WTC11 (cell line): ENCODE measurements around the gene NHSL1. TPM values are rescaled to one million over a fixed set of nuclear protein-coding genes. Genes with fewer than 3 reads are reported as not detected.
"Not testable (repeated sequence)": the region's sequence is repeated elsewhere in the genome, so short reads cannot be mapped to it uniquely, and the experiment has no call there.

Experiments
- ATAC-seq: fragments of 200-7000 bp; cut with Tn5 transposase; 2 replicates; pipeline ENCODE4 v1.10.0; 2021; ENCODE audit warnings: mild to moderate bottlenecking, moderate library complexity
- CTCF ChIA-PET: fragments of 300-600 bp; sonication (Branson Sonifier 250); formaldehyde crosslinking; loops from one replicate; lab custom pipeline; 2021; ENCODE audit warnings: antibody characterized with exemption; lab: Charles Lee
- POLR2A ChIA-PET: fragments of 350-600 bp; sonication (Branson Sonifier 250); formaldehyde crosslinking; loops from one replicate; lab custom pipeline; 2021; ENCODE audit warnings: antibody characterized with exemption; lab: Charles Lee
- DNase-seq: peaks from one replicate; pipeline ENCODE4 v3.0.0; 2021; ENCODE audit warnings: low spot score
- H3K27ac Mint-ChIP-seq: 2 replicates; pipeline ENCODE4 v1.8.0; 2021; ENCODE audit warnings: mixed read lengths
- H3K27me3 Mint-ChIP-seq: 2 replicates; pipeline ENCODE4 v1.8.0; 2021; ENCODE audit warnings: low read depth, mild to moderate bottlenecking, moderate library complexity, mixed read lengths
- H3K36me3 Mint-ChIP-seq: 2 replicates; pipeline ENCODE4 v1.8.0; 2021; ENCODE audit warnings: mixed read lengths
- H3K4me1 Mint-ChIP-seq: 2 replicates; pipeline ENCODE4 v1.8.0; 2022; ENCODE audit warnings: mixed read lengths
- H3K4me3 Mint-ChIP-seq: 2 replicates; pipeline ENCODE4 v1.8.0; 2021; ENCODE audit warnings: mild to moderate bottlenecking, moderate library complexity, mixed read lengths
- H3K9me3 Mint-ChIP-seq: 2 replicates; pipeline ENCODE4 v1.8.0; 2021; ENCODE audit warnings: mixed read lengths
- ATF1 ChIP-seq: sonication (generic); formaldehyde crosslinking; IDR thresholded peaks from 2 replicates; pipeline ENCODE4 v1.8.1; 2023; ENCODE audit warnings: mild to moderate bottlenecking, moderate library complexity, missing genetic modification reagents
- ETV6 ChIP-seq: sonication (generic); formaldehyde crosslinking; IDR thresholded peaks from 2 replicates; pipeline ENCODE4 v1.8.1; 2022; ENCODE audit warnings: mild to moderate bottlenecking, missing genetic modification reagents
- GABPB1 ChIP-seq: sonication (generic); formaldehyde crosslinking; IDR thresholded peaks from 2 replicates; pipeline ENCODE4 v1.8.1; 2023; ENCODE audit warnings: mild to moderate bottlenecking, missing genetic modification reagents
- GTF2I ChIP-seq: fragments of 250-450 bp; sonication (Bioruptor Pico); conservative IDR thresholded peaks from 2 replicates; pipeline ENCODE4 v1.4.0; 2021; ENCODE audit warnings: mild to moderate bottlenecking
- MLX ChIP-seq: sonication (generic); formaldehyde crosslinking; IDR thresholded peaks from 2 replicates; pipeline ENCODE4 v1.8.1; 2023; ENCODE audit warnings: mild to moderate bottlenecking, missing genetic modification reagents, moderate library complexity
- MXD4 ChIP-seq: fragments of 250-450 bp; sonication (Bioruptor Pico); IDR thresholded peaks from 2 replicates; pipeline ENCODE4 v1.8.0; 2021; ENCODE audit warnings: mild to moderate bottlenecking, moderate library complexity, borderline replicate concordance
- SMAD4 ChIP-seq: sonication (generic); formaldehyde crosslinking; IDR thresholded peaks from 2 replicates; pipeline ENCODE4 v1.8.0; 2022; ENCODE audit warnings: mild to moderate bottlenecking, missing genetic modification reagents
- SP1 ChIP-seq: sonication (generic); formaldehyde crosslinking; conservative IDR thresholded peaks from 2 replicates; pipeline ENCODE4 v1.8.1; 2022; ENCODE audit warnings: missing genetic modification reagents
- TCF7 ChIP-seq: sonication (generic); formaldehyde crosslinking; IDR thresholded peaks from 2 replicates; pipeline ENCODE4 v1.8.0; 2022; ENCODE audit warnings: mild to moderate bottlenecking, low read depth, missing genetic modification reagents, moderate library complexity
- ZBTB21 ChIP-seq: sonication (generic); formaldehyde crosslinking; IDR thresholded peaks from 2 replicates; pipeline ENCODE4 v1.8.1; 2023; ENCODE audit warnings: mild to moderate bottlenecking, missing genetic modification reagents, borderline replicate concordance
- ZMAT4 ChIP-seq: fragments of 250-450 bp; sonication (Bioruptor Pico); IDR thresholded peaks from 2 replicates; pipeline ENCODE4 v1.9.0; 2021; ENCODE audit warnings: mild to moderate bottlenecking
- ZNF219 ChIP-seq: sonication (generic); formaldehyde crosslinking; IDR thresholded peaks from 2 replicates; pipeline ENCODE4 v1.8.0; 2023; ENCODE audit warnings: missing genetic modification reagents, mild to moderate bottlenecking, borderline replicate concordance
- ZNF532 ChIP-seq: fragments of 250-450 bp; sonication (Bioruptor Pico); IDR thresholded peaks from 2 replicates; pipeline ENCODE4 v1.9.0; 2021; ENCODE audit warnings: mild to moderate bottlenecking, borderline replicate concordance
- total RNA-seq: library from RNA; stranded (reverse); gene quantifications from 3 replicates; pipeline ENCODE4 v1.2.3, GENCODE V29; 2021
- TF ChIP-seq, protein P1 (sequence below): sonication (generic); formaldehyde crosslinking; IDR thresholded peaks from 2 replicates; pipeline ENCODE4 v1.8.0; 2022; ENCODE audit warnings: mild to moderate bottlenecking, missing genetic modification reagents
- TF ChIP-seq, protein P2 (sequence below): fragments of 250-450 bp; sonication (Bioruptor Pico); IDR thresholded peaks from 2 replicates; pipeline ENCODE4 v1.9.0; 2021; ENCODE audit warnings: moderate library complexity, mild to moderate bottlenecking, inconsistent platforms, borderline replicate concordance

NHSL1 gene
- total RNA-seq, 1 experiment from 2014 or later = 31.1 TPM

DNA sequence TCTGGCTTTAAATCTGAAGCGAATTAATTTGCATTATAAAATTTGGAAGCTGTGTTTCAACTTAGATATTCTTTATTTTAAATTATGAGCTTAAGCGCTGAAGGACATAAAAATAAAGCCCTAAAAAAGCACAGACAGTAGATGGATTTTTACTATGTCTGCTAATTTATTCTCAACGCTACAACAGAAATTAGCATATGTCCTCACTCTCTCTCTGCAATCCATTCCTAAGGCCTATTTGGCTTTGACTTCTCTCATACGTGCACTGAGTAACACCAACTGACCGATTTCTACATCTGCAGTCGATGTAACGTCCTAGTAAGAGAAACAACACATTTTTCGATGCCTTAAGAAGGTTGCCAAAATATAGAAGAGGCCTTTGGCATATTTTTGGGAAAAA, 71.6 kb downstream of the NHSL1 start:
- ATAC-seq (no peak), DNase-seq (no peak)
- Mint-ChIP-seq H3K4me3 (no peak overlapping the region), H3K36me3 (peaks cover 4% of the 10 kb centered on the region; the same call in 1 of the 2 replicates), H3K9me3 (no peaks in the 10 kb centered on the region), H3K27ac (no peak overlapping the region), H3K4me1 (peaks cover 9% of the 10 kb centered on the region; the same call in 1 of the 2 replicates), H3K27me3 (no peaks in the 10 kb centered on the region)
- CTCF ChIA-PET = interaction anchor here (0.6 to 1.1 kb wide), 3 partner anchors 82 to 679 kb away, joined by 3 read pairs; no protein-coding TSS in a partner anchor
- TF ChIP-seq, protein P1, sequence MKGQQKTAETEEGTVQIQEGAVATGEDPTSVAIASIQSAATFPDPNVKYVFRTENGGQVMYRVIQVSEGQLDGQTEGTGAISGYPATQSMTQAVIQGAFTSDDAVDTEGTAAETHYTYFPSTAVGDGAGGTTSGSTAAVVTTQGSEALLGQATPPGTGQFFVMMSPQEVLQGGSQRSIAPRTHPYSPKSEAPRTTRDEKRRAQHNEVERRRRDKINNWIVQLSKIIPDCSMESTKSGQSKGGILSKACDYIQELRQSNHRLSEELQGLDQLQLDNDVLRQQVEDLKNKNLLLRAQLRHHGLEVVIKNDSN (CRISPR knock-in tag) = no peak
- no peak for TF ChIP-seq GABPB1 (CRISPR knock-in tag)
- POLR2A ChIA-PET = no interaction called here

DNA sequence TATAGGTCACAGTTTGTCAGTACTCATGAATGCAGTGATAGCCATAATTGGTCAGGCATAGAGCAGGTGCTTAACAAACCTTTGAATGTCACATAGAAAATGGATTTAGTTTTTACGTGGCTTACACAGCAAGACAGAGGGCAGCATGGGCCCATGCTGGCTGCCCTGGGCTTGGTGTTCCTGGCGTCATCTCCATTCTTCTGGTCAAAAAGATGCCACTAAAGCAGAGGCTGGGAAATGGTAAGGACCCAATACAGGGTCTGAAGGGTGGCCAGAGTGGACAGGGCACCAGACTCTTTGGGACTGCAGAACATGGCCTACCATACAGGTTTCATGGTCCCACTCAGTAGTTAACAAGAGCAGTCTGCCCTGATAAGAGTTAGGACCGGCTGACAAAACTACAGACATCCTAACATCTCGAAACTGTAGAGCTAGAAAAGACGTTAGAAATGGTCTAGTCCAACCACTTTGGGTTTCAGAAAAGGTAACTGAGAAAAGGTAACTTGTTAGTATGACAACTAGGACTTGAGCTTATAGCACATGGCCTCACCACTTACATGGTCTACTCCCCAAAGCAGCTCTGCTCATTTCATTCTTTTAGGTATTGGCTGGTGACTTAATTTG, 72.7 kb downstream of the NHSL1 start:
- Mint-ChIP-seq H3K4me3 (no peak overlapping the region), H3K4me1 (peaks cover 8% of the 10 kb centered on the region; the same call in 1 of the 2 replicates), H3K27ac (no peak overlapping the region), H3K9me3 (no peaks in the 10 kb centered on the region), H3K36me3 (peaks cover 4% of the 10 kb centered on the region; the same call in 1 of the 2 replicates), H3K27me3 (no peaks in the 10 kb centered on the region)
- ChIA-PET POLR2A (interaction anchor here (0.5 kb wide), 1 partner anchor 466 kb away, joined by 5 read pairs; no protein-coding TSS in a partner anchor), CTCF (interaction anchor here (1.0 to 1.3 kb wide), 3 partner anchors 83 to 423 kb away, joined by 3 read pairs; no protein-coding TSS in a partner anchor)
- TF ChIP-seq, protein P2, sequence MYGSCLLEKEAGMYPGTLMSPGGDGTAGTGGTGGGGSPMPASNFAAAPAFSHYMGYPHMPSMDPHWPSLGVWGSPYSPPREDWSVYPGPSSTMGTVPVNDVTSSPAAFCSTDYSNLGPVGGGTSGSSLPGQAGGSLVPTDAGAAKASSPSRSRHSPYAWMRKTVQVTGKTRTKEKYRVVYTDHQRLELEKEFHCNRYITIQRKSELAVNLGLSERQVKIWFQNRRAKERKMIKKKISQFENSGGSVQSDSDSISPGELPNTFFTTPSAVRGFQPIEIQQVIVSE (CRISPR knock-in tag) = no peak
- no peak for TF ChIP-seq ATF1
- TF ChIP-seq SMAD4 (CRISPR knock-in tag) = no peak
- TF ChIP-seq SP1 (CRISPR knock-in tag) = no peak
- TF ChIP-seq GTF2I (CRISPR knock-in tag) = no peak
- ATAC-seq (no peak), DNase-seq (no peak)

DNA sequence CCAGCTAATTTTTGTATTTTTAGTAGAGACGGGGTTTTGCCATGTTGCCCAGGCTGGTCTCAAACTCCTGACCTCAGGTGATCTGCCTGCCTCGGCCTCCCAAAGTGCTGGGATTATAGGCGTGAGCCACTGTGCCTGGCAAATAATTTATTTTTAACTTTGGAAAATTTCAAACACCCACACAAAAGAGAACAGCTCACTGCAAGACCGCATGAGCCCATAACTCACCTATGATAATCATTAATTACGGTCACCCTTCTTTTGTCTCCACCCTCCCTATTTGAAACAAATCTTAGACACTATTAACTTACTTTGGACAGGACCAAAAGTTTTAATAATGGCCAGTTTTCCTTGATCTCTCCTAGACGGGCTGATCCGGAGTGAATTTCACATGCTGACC, 74.0 kb downstream of the NHSL1 start:
- DNase-seq, H3K9me3 Mint-ChIP-seq, POLR2A ChIA-PET, ATAC-seq, H3K4me3 Mint-ChIP-seq, H3K27ac Mint-ChIP-seq, H3K27me3 Mint-ChIP-seq, H3K4me1 Mint-ChIP-seq: not testable (repeated sequence)
- CTCF ChIA-PET = interaction anchor here (1.3 kb wide), 1 partner anchor 421 kb away, joined by 3 read pairs; no protein-coding TSS in a partner anchor
- H3K36me3 Mint-ChIP-seq = peaks cover 12% of the 10 kb centered on the region; the same call in 1 of the 2 replicates

DNA sequence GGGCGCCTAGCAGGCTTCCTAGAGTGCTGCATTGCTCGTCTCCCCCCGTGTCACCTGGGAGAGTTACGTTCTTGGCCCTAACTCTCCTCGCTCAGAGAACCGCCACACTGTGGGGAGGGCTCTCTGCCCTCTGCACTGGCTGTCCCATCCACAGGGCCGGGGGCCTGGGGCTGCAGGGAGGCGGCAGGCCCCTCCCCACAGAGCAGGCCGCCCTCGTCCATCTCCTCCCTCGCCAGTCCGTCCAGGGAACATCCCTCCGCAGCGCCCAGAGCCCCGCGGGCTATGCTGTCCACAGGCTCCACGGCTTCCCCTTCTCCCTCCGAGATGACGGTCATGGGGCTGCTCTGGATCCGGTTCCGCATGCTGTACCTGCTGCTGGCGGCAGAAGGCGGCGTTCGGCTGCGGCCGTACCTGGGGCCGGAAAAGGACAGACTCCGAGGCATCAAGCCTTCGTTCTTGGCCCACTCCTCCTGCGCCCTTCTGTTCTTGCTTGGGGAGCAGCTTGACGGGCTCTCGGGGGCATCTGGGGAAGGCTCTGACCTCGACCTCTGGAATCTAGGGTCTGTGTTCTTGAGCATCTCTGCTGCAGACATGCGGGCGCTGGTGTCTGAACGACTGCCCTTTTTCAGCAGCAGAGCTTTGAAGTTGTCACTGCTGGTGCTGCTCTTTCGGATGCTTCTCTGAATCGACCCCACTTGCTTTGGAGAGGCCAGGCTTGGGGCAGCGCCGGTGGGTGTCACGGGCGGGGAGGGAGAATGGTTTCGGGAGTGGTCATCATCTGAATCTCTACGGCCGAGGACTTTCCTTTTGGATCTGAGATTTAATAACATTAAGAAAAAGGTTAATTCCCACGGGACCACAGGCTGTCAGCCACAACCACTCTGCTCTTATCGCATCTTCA, 75.0 kb downstream of the NHSL1 start:
- ATAC-seq = peak; percentile 71
- no peak overlapping the region for H3K4me3 Mint-ChIP-seq
- ChIA-PET CTCF (interaction anchor here (1.9 kb wide), 1 partner anchor 94 kb away, joined by 12 read pairs; no protein-coding TSS in a partner anchor), POLR2A (no interaction called here)
- no peak for TF ChIP-seq ZMAT4 (CRISPR knock-in tag)
- no peak for TF ChIP-seq ZBTB21 (CRISPR knock-in tag)
- no peak for TF ChIP-seq ZNF219 (CRISPR knock-in tag)
- TF ChIP-seq MXD4 (CRISPR knock-in tag) = no peak
- H3K36me3 Mint-ChIP-seq = peaks cover 15% of the 10 kb centered on the region; the same call in 1 of the 2 replicates
- H3K27ac Mint-ChIP-seq = no peak overlapping the region
- no peaks in the 10 kb centered on the region for H3K27me3 Mint-ChIP-seq
- H3K4me1 Mint-ChIP-seq = 0 out of 2 replicates have a peak, but pooled peaks cover 1% of the 10 kb centered on the region
- DNase-seq = no peak
- H3K9me3 Mint-ChIP-seq = no peaks in the 10 kb centered on the region

GRCh38 chr6:138422861-138423260, 76.4 kb downstream of the NHSL1 start:
- CTCF ChIA-PET = interaction anchor here (0.7 to 1.9 kb wide), 2 partner anchors 95 to 1883 kb away, joined by 5 to 12 read pairs; no protein-coding TSS in a partner anchor
- no peak for ATAC-seq
- TF ChIP-seq, protein P1 (CRISPR knock-in tag) = no peak
- TF ChIP-seq MLX (CRISPR knock-in tag) (no peak), ETV6 (CRISPR knock-in tag) (no peak), ZNF532 (CRISPR knock-in tag) (no peak), TCF7 (CRISPR knock-in tag) (no peak)

More at GRCh38 chr6:138422861-138423260, 76.4 kb downstream of the NHSL1 start:
- H3K9me3 Mint-ChIP-seq = peaks cover 3% of the 10 kb centered on the region
- H3K36me3 Mint-ChIP-seq = peaks cover 27% of the 10 kb centered on the region
- POLR2A ChIA-PET = no interaction called here
- H3K4me3 Mint-ChIP-seq = no peak overlapping the region
- H3K27me3 Mint-ChIP-seq = no peaks in the 10 kb centered on the region
- DNase-seq = no peak
- H3K4me1 Mint-ChIP-seq = no peaks in the 10 kb centered on the region
- H3K27ac Mint-ChIP-seq = no peak overlapping the region
